Fibroblast of skin of abdomen (primary cell): ENCODE data around the gene LEMD1.
A peak's percentile ranks its signal among the peaks of the same experiment; 100 is the strongest.
"Not testable (repeated sequence)": the region's sequence is repeated elsewhere in the genome, so short reads cannot be mapped to it uniquely, and the experiment has no call there.

Experiments used
- DNase-seq: peaks from one replicate; pipeline ENCODE4 v3.0.0-alpha.2; 2013

The LEMD1 gene

GRCh38 chr1:205429762-205430695, 8.2 kb upstream of the LEMD1 start:
- no peak for DNase-seq

DNA sequence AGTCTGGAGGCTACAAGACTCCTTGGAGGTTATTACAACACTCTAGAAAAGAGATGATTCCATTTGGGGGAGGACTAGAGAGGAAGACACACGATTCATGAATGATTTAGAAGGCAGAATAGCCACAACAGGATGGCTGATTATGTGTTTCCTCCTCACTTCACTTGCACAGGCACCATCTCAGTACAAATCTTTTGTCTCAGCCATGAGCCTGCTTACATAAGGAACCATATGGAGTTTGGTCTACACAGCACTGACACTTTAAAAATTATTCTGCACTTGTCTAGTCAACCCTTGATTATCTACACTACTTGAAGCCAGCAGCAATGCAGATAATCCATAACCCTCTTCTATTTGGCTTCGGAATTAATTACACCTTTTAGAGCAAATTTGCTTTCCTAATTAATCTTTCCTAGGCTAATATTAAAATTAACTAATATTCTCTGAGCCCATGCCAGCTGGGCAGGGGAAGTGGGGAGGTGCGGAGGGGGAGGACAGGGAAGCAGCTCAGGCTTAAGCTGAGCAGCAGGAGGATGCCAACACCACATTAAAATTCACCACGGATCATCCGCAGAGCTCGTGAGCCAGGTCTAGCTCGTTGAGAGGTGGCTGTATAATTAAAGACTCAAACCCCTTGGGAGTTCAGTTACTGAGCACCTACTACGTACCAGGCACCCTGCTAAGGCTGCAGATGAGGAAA, 3.2 kb upstream of the LEMD1 start:
- DNase-seq, result no peak

- no peak for DNase-seq
These were observed 2.1 kb upstream of the LEMD1 start for GRCh38 chr1:205423814-205424399.

GRCh38 chr1:205422993-205423642, 1.3 kb upstream of the LEMD1 start:
- DNase-seq, result no peak

GRCh38 chr1:205420938-205421337, 918 bp downstream of the LEMD1 start:
- DNase-seq, result no peak

- no peak for DNase-seq
These were observed 3.8 kb downstream of the LEMD1 start for GRCh38 chr1:205417870-205418635.

DNA sequence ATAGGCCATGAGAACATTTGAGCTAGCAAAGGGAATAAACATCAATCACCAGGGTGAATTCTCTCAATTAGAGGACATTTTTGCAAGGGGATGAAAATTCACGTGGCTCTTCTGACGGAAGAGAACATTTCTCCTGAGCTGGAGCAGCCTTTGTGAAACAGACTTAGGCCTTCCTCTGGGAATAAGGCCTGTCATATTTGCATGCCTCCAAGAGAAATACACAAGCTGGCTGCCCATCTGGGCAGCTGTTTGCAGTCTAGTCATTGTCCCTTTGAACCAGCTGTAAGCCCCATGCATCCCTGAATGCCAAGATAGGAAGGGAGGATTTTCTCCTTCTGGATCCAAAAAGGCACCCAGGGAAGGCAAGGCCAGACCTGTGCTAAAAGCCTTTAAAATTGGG, 5.5 kb downstream of the LEMD1 start:
- no peak for DNase-seq

DNA sequence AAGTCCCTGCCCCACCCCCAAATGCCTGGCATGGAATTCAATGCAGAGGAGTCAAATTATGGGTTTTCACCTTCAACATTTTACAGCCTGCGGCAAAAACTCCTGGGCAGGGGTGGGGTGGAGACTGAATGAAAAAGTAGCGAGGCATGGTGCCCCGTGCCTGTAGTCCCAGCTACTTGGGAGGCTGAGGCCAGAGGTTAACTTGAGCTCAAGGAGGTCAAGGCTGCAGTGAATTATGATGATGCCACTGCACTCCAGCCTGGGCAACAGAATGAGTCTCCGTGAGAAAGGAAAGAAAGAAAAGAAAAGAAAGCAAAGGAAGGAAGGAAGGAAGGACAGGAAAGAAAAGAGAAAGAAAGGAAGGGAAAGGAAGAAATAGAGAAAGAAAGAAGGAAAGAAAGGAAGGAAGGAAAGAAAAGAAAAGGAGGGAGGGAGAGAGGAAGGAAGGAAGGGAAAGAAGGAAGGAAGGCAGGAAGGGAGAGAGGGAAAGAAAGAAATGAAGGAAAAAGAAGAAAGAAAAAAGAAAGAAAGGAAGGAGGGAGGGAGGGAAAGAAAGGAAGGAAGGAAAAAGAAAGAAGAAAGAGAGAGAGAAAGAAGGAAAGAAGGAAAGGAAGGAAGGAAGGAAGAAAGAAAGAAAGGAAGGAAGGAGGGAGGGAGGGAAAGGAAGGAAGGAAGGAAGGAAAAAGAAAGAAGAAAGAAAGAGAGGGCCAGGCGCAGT, 11.1 kb downstream of the LEMD1 start:
- no peak for DNase-seq

GRCh38 chr1:205407970-205408369, 13.9 kb downstream of the LEMD1 start:
- no peak for DNase-seq

GRCh38 chr1:205406252-205406651, 15.6 kb downstream of the LEMD1 start:
- DNase-seq, result not testable (repeated sequence)

GRCh38 chr1:205404484-205404883, 17.4 kb downstream of the LEMD1 start:
- DNase-seq, result not testable (repeated sequence)

- no peak for DNase-seq
These were observed 23.3 kb downstream of the LEMD1 start for GRCh38 chr1:205398586-205398985.

- DNase-seq, result peak; percentile 45
These were observed 24.8 kb downstream of the LEMD1 start for GRCh38 chr1:205396967-205397616.

DNA sequence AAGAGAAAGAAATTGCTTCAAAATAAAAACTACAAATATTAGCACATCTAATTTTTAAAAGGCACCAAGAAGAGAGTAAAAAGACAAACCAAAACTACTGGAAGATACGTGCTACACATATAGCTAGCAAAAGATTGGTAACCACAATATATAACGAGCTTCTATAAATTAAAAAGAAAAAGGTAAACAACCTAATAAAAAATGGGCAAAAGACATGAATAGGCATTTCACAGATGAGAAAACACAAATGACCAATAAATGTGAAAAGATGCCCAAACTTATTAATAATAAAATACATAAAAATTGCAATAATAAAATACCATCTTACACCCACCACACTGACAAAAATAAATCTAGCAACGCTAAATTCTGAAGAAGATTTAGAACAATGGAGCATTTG, 26.2 kb downstream of the LEMD1 start:
- DNase-seq, result no peak

- no peak for DNase-seq
These were observed 29.2 kb downstream of the LEMD1 start for GRCh38 chr1:205392650-205393049.

DNA sequence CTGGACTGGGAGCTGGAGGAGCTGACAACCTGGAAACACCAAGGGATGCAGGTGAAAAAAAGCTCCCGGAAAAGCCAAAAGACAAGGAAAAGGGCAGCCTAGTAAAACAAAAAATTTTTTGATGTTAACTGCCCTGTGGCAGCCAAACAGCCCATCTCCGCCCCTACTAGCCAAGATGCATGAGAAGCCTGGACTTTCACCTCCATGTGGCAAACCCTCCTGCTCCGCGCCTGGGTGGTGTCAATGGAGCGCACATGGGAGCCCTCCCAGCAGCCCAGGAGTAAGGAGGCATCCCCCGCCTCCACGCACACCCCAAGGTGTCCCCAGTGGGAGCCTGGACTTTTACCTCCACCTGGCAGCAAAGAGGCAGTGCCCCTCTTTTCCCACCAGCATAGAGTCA, 30.5 kb downstream of the LEMD1 start:
- DNase-seq, result no peak

- DNase-seq, result no peak
These were observed 34.0 kb downstream of the LEMD1 start for GRCh38 chr1:205387845-205388244.

DNA sequence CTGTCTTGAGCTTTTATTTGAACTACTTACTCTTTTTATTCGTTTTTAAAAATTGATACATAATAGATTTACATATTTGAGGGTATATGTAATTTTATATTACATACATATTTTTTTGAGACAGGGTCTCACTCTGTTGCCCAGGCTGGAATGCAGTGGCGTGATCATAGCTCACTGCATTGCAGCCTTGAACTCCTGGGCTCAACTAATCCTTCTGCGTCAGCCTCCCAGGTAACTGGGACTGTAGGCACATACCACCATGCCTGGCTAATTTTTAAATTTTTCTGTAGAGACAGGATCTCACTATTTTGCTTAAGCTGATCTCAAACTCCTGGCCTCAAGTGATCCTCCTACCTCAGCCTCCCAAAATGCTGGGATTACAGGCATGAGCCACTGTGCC, 38.9 kb downstream of the LEMD1 start:
- not testable (repeated sequence) for DNase-seq

DNA sequence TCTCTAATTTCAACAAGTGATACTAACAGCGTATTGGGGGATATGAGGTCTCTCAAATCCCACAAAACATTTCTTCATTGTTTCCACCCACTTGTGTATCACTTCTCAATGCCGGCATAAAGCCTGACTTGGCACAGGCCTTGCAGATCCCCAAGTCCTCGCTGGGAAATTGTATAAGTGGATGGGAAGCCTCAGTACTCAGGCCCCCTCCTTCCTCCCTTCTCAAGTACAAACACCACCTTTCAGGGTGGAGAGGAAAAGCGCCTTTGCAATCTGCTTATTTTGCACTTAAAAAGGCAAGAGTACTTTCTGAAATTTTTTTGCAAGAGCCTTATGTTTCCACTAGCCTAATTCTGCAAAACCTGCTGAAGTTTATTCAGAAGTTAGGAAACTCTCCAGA, 39.3 kb downstream of the LEMD1 start:
- no peak for DNase-seq

GRCh38 chr1:205381305-205381704, 40.6 kb downstream of the LEMD1 start:
- DNase-seq, result no peak

GRCh38 chr1:205380882-205381281, 41.0 kb downstream of the LEMD1 start:
- DNase-seq, result no peak
